Activated CD4-positive, alpha-beta T cell treated with anti-CD3 and anti-CD28 coated beads for 24 hours (primary cell): ENCODE measurements around the gene ROBO1.

ENCODE experiments used
- DNase-seq, 2 donors: peaks; one replicate each; pipeline ENCODE4 v3.0.0-alpha.2; 2020; ENCODE audit warnings: low read depth in 2 of 2

ROBO1 gene

DNA sequence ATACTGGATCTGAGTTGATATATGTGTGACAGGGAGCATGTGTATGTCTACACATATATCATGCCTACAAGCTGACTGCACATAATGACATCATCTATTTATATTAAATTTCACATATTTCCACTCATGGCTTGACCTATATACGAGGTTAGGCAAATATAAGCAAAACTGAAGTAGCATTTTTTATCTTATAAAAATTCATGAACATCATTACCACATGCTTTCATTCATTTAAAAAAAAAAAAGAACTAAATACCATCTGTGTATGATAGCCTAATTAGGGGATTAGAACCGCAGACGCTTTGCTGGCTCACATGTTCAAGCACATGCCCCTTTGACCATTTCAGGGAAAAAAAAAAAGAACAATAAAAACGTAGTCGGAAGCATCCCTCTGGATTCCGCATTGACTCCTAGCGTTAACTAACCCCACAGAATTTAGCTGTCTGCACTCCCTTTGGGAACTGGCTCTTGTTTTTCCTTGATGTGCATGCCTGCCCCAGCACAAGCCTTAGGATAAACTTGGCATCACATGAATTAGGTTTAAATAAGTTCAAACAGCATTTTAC, 888.4 kb downstream of the ROBO1 start:
- DNase-seq = no peak

DNA sequence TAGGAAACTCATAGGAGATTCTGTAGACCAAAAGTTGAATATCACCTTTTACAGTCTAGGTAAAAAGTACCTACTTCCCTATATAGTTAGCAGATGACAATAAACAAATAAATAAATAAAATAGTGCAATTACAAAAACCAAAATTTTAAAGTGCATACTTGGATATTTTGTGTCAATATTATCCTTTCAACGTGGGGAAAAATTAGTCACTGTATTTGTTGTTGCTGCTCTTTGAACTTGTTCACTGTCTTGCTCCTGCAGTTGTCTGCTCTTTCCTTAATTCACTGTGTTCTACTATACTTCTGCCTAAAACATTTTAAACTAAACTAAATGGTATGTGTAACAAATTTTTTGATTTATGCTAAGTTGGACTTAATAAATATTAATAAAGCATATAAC, 889.0 kb downstream of the ROBO1 start:
- DNase-seq = no peak

DNA sequence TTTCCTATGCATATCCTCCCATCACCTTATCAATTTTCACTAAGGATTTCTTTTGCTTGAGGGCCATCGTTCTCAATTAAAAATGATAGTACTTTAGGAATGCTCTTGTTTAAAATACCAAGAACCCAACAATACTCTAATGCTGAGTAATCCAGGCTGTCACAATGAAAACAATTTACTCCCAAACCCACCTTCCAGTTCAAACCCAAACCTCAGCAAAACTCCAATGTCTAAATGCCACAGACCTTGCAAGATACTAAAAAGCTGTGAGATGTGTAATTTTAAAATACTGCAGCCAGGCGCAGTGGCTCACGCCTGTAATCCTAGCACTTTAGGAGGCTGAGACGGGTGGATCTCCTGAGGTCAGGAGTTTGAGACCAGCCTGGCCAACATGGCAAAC, 889.8 kb downstream of the ROBO1 start:
- DNase-seq = no peak

DNA sequence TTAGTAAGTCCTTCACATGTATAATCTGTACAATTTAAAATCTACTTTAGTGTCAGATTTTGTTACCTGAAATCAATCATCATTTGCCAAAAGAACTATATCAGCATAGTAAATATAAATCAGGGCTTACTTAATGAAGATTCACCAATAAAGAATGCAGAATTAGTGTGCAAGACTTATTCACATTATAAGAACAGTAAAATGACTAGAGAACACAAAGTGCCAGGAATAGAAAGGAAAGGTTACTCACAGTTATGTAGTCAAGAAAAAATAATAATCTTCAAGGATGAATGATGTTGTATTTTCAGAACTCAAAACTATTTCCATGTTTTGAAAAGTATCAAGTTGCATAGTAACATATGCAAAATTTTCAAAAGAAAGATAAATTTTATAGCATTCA, 891.9 kb downstream of the ROBO1 start:
- DNase-seq = no peak

DNA sequence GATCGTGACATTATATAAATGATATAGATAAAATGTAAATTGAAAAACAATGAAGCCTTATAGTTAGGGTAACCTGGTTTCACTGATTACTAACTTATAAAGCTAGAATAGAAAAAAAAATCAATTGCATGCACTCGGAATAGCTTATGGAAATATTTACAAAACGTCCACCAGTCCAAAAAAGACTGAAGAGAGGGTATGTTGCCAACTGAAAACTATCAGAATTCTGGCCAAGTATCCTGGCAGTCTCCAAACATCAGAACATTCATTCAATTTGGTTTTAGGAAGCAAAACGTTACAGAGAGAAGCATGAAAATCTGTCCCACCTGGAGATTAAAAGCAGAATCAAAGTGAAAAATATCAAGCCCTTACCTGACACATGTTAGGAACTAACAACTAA, 892.4 kb downstream of the ROBO1 start:
- no peak for DNase-seq

DNA sequence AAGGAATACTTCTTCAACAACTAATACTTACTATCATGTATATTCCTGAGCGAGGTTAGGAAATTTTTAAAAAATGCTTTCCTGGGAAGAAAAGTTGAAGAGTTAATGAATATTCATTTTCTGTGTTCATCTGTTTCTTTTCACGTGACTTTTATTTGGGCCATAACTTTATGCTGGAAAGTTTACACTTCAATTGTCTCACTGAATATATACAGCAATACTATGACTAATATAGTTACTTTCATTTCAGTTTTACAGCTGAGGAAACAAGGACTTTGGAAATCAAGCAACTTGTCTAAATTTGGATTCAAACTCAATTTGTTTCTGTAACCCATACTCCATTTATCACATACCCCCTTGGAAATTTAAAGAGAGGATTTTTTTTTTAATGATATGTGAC, 894.2 kb downstream of the ROBO1 start:
- DNase-seq = no peak

DNA sequence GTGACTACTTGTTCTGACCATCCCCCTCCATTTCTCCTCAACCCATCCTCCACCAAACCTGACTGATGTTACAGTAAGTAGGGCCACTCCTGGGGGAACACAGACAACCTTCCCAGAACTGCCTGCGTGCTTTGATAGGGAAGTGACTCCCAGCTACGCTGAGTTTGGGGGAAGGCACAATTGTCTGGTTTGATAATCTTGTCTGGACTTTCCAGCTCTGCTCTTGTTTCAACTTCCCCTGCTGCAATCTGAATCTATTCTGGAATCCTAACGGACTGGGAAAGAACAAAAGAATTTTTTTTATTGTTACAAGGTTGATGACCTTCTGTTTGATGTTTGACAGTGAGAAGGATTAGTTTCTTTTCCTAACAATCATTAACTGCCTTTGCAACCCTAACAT, 895.6 kb downstream of the ROBO1 start:
- DNase-seq = no peak

DNA sequence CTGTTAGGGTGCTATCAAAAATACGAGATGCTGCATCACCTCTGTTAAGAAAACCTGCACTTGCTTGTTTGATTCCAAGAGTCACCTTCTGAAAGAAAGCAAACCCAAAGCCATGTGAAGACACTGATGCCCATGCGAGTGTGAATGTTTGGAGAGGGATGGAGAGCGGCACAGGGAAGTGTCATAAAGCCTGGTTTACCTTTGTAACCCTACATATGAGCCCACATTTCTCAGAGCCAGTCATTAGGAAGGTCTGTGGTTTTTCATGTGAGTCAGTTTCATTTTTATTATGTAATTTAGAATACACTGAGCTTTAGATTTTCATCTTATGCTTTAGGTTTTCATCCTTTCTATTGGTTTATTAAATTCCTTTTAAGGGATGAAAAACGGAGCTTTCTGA, 896.8 kb downstream of the ROBO1 start:
- DNase-seq = no peak

DNA sequence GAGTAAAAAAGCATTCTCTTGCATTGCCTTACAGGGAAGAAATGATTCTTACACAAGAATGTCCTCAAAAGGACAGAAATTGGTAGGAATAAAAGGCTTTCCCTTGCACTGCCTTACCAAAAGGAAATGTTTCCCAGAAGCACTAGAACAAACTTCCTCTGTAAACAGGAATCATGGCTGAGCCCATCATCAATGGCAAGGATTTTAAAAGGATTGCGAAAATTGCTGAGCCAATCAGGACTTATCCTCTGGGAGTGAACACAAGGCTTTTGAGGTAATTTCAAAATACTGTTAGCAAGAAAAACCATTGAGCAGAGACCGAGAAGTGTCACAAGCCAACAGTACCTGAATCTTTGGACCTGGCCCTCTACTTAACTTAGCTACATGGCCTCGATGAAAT, 897.3 kb downstream of the ROBO1 start:
- no peak for DNase-seq

DNA sequence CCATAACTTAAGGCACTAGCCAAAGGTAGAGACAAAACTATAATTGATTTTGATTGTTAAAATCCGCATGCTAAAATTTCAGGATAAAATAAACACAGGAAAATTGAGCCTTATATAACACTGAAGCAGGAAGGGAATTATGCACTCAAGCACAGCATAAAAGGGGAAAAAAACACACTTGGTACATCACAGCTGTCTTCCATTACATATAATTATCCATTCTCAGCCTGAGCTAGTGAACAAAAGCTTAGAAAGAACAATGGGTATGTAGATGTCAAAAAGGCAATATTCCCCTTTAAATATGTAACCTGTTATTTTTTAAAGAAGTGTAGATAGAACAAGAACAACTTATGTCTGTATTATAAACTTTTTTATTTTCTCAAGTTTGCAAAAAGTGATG, 899.2 kb downstream of the ROBO1 start:
- DNase-seq = no peak

DNA sequence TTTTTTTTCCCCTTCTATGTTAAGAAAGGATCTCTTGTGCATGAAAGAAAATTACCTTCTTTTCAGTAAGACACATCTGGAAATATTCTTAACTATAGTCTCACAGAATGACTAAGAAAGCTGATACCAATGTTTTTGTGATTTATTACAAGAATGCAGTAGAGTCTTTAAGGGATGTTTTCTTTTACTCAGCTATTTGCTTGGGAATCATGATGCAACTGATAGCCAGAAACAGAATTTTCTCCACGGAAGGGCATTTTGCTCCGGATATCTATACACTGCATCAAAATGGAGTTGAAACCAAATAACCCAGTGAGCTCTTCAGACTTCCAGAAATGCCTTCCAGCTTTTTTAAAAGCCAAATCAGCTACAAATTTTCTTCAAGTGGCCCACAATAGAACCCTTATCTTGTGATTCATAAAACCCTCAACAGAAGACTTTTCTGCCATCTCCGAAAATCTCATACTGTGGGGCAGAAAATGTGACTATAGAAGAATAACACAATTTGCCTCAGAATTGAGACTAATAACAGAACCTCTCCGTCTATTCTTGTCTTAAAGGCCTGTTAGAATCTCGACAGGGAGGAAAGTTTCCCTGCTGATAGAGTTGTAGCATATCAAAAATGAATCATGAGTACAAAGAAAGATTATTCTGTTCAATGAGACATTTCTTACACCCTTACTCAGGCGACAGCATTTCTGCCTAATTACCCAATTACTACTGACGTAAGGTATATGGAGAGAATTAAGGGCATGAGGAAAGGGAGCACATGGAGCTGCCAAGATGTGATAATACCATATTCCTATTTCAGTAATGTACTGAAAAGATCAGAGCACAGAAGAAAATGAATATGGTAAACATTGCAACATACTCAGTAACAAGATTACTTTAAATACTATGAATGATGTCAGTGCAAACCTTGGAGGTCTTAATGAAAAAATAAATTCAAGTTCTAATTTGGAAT, 900.1 kb downstream of the ROBO1 start:
- DNase-seq = no peak

DNA sequence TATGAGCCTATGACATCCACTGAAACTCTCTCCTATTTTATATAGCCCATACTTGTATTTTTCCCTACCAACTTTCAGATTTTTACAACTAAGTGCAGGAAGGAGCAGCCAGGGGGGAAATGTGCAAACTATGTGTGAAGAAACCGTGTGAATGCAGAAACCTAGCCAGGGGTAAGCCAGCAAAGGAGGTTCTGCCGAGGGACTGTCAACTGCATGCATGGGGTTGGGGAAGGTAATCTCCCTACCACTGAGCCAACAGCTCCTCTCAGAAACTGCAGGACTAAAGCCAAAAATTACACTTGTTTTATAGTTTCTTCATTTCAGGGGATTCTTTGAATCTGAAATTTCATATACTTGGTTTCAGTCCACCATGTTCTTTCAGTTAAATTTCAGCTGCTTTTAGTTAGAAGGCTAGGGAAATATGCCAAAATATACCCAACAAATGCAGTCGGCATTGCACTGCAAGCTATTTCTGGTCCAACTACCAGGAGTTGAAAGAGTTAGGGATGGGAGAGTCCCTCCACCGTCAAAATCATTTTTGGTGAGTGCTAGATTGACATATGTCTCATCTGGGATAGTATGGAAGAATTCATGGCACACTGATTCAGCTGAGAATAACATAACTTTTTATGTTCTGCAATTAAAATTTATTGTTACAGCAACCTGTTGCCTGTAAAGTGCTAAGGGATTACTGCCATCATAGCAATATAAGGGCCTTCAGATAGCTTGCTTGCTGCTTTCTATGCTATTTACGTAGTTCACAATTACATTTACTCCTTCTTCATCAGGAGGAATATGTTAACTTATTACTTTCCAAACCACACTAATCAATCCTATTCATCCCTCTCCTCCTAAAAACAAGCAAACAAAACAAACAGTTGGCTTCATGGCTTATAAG, 904.2 kb downstream of the ROBO1 start:
- no peak for DNase-seq

DNA sequence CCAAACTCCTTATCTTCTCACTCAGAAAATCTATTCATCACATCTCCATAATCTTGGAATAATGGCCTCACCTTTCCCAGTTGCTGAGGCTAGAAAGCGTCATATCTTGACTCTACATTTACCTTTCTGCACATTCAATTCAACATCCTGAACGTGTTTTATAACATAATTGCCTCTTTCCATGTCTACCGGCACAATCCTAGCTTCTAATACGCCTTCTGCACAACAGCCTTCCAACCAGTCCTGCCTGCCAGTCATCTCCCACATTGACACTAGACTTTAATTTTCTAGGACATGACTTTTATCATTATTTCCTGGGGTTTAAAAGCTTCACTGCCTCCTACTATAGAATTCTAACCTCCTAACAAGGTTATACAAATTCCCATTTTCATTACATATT, 906.6 kb downstream of the ROBO1 start:
- DNase-seq = no peak

DNA sequence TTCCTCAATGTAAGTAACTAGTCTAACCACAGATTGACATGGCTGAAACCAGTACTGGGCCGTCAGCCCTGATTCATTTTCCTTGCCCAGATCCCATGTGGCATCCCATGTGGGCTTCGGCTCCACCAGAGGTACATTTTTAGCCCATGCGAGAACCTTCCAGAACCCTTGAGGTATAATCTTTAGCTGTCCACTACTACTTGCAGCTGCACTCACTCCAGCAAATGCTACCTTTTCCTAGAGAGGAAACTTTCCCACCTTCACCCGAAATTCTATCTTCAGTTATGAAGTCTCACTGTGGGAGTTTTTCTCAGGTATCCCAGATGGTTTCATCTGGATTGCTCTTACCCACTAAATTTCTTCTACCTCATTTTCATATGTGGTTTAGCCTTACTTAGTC, 907.2 kb downstream of the ROBO1 start:
- no peak for DNase-seq

DNA sequence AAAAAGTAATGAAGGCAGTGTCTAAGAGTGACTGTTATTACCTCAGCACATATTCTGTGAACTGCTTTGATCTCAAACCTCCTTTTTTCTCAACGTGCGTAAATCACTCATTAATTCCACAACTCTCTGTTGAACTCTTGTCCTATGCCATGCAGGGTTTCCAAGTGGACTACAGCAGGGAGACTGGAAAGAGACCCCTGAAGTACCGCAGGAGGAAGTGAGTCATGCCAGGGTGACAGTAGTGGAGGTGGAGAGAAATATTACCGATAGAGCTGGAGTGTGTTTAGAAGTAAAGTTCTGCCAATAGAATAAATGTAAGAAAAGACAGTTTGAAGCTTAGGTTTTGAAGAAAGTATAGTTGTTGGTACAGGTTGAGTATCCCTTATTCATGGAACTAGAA, 908.9 kb downstream of the ROBO1 start:
- DNase-seq = no peak

DNA sequence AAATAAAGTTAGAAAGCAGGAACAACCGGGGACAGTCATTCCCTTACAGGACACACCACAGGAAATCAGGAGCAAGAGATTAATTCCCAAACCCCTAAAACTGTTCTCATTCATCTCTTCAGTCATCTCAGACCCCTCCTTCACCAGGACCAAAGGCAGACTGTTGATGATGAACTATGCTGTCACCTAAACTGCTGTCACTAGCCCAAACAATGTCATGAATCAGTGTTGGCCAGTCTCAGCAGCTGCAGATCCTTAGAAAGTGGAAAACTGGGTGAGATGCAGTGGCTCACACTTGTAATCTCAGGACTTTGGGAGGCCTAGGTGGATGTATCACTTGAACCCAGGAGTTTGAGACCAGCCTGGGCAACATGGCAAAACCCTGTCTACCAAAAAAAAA, 909.6 kb downstream of the ROBO1 start:
- DNase-seq = no peak

DNA sequence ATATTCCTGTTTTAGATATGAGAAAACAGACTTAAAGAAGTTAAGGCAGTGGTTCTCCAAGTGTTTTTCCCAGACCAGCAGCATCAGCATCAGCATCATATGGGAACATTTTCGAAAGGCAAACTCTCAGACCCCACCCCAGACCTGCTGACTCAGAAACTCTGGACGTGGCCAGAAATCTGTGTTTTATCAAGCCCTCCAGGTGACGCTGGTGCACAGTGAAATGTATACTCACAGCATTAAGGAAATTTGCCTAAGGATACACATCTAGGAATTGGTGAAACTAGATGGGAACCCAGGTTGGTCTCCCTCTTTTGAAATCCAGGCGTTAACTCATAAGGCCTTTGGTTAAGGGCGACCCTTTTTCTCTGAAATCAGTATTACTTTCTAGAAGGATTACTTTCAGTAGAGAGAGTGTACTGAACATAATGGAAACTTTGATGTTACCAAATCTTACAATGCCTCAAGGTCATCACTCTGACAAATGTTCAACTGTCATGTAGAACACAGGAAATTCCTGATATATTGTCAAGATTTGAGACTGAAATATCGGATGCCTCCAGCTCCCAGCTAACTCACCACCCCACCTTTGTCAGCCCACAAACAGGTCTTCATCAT, 910.2 kb downstream of the ROBO1 start:
- DNase-seq = no peak

DNA sequence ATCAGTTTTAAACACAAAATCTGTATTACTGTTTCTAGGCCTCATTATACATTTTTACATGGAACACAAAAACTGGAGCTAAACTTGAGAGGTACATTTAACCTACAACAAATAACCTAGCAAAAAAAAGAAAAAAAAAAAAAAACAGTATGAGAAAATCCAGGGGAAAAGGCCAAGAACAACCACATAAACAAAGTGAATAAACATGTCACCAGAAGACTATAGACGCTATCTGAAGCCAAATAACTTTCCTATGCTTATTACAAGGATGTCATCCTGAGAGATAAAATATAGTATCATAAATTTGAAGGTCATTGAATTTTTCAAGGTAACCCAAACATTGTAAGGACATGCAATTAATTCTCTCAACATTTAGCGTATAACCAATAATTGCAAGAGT, 911.6 kb downstream of the ROBO1 start:
- DNase-seq = no peak

DNA sequence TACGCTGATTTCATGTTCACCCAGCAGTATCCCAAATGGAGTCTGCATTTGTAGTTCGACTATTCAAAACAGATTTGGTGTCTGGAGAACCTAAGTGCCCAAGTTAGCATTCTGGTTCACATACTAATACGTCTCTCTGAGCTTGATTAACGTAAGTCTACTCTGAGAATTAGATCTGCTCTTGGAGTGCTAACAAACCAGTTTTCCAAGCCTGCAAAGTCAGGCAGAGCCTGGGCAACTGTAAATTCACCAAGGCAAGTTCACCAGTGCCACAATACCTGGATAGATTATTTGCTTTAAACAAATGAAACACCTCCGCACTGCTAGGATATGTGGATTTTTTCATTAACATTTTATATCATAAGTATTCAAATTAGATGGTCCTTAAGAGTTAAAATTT, 912.6 kb downstream of the ROBO1 start:
- DNase-seq = no peak

DNA sequence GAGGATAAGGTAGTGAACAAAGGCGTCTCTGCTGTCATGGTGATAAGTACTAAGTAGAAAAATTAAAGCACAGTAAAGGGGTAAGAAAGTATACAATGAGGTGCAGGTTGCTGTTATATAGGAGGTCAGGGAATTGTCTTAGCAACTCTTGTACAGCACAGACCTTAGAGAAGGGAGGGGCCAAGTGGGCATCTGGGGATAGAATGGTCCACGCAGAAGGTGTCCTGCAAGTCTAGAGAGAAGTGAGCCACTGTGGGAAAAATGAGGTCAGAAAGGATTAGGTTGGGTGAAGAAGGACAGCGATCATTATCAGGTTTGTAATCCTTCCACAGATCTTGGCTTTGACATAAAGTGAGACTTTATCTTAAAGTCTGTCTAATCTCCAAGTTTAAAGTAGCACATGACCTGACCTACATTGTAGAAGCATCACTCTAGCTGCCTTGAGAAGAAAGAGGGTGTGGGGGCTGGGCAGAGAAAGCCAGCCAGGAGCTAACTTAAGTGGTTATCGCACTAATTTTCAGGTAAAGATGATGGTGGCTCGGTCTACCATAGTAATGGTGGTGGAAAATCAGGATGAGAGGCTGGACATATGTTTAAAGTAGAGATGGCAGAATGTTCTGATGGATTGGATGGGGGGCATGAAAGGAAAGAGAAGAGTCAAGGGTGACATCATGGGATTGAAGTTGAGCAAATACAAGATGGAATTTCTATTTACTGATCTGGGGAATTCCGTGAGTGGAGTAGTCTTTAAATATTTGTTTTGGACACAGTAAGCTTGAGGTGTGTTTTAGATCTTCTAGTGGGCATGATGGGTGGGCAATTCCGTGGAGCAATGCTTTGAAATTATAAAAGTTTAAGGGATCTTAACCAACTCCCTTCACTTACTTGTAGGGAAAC, 919.2 kb downstream of the ROBO1 start:
- DNase-seq = no peak

DNA sequence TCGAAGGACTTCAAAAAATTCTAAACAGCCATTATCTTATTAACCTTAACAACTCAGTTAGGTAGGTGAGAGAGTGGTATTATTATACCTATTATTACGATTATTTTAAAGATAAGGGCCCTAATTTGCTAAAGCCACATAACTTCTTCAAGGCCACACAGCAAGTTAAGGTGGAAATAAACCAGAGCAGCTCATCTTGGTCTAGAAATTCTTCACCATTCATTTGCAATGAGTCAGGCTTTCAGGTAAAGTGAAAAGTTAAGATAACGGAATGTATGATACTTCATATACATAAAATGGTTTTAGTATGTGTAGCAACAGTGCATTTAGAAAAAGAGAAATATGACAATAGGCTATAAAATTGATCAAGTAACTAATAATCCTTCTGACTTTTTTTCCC, 920.2 kb downstream of the ROBO1 start:
- no peak for DNase-seq
